ENCODE results near the gene REP15. TPM values are rescaled to one million over a fixed set of nuclear protein-coding genes. Genes with fewer than 3 reads are reported as not detected.

REP15 gene
- total RNA-seq, 1 donor from 2014 or later, result 1.6 TPM

DNA sequence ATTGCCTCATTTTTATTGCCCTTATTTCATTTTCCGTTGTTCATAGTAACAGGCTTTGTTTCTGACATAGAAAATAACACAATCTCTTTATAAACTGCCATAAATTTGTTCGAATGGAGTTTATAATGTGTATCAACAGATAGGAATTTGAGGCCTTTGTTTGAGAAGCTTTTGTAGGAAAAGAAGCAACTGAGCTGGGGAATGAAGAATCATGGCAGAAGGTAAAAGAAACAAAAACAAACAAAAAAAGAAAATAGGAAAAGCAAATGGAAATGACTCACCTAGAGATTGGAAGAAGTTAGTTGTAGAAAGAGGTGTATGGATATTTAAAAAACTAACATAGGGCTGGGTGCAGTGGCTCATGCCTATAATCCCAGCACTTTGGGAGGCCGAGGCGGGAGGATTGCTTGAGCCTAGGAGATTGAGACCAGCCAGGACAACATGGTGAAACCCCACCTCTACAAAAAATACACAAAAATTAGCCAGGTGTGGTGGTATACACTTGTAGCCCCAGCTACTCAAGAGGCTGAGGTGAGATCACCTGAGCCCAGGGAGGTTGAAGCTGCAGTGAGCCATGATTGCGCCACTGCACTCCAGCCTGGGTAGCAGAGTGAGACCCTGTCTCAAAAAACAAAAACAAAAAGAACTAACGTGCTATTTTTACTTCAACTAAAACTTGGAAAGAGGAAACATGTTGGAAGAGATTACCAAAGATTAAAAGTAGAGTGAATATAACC lies 523 bp upstream of the REP15 start:
- Mint-ChIP-seq H3K36me3 (ENCODE audit: unreplicated experiment) (no peaks in the 10 kb centered on the region), H3K4me1 (ENCODE audit: low read depth, unreplicated experiment) (peaks cover 7% of the 10 kb centered on the region), H3K4me3 (ENCODE audit: unreplicated experiment) (no peak overlapping the region), H3K27ac (ENCODE audit: unreplicated experiment) (no peak overlapping the region), H3K9me3 (ENCODE audit: unreplicated experiment) (peaks cover 3% of the 10 kb centered on the region), H3K27me3 (ENCODE audit: unreplicated experiment) (peaks cover 2% of the 10 kb centered on the region)
- TF ChIP-seq, protein P1, sequence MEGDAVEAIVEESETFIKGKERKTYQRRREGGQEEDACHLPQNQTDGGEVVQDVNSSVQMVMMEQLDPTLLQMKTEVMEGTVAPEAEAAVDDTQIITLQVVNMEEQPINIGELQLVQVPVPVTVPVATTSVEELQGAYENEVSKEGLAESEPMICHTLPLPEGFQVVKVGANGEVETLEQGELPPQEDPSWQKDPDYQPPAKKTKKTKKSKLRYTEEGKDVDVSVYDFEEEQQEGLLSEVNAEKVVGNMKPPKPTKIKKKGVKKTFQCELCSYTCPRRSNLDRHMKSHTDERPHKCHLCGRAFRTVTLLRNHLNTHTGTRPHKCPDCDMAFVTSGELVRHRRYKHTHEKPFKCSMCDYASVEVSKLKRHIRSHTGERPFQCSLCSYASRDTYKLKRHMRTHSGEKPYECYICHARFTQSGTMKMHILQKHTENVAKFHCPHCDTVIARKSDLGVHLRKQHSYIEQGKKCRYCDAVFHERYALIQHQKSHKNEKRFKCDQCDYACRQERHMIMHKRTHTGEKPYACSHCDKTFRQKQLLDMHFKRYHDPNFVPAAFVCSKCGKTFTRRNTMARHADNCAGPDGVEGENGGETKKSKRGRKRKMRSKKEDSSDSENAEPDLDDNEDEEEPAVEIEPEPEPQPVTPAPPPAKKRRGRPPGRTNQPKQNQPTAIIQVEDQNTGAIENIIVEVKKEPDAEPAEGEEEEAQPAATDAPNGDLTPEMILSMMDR (IDR thresholded peaks at IDR 0.05; ENCODE audit: partially characterized antibody, unreplicated experiment), result no peak
- DNase-seq, result no peak

DNA sequence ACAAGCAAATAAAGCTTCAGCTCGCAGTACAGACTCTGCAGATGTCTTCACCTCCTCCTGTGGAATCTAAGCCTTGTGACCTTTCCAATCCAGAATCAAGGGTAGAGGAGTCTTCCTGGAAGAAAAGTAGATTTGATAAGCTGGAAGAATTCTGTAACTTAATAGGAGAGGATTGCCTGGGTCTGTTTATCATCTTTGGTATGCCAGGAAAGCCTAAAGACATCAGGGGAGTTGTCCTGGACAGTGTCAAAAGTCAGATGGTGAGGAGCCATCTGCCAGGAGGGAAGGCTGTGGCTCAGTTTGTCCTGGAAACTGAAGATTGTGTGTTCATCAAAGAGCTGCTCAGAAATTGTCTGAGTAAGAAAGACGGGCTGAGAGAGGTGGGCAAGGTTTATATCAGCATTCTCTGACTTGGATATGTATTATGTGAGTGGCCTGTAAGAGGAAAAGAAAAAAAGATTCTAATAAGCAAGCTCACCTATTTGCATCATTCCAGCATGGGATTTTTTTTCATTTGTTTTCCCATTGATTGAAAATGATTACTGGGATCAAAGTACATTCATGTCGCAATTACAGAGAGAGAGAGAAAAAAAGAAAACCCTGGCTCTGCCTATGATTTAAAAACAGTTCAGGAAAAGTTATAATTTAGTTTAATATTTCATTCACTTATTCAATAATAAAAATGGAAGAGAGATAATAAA lies 767 bp downstream of the REP15 start:
- Mint-ChIP-seq H3K9me3 (ENCODE audit: unreplicated experiment) (peaks cover 5% of the 10 kb centered on the region), H3K4me1 (ENCODE audit: low read depth, unreplicated experiment) (peaks cover 7% of the 10 kb centered on the region), H3K36me3 (ENCODE audit: unreplicated experiment) (no peaks in the 10 kb centered on the region), H3K27ac (ENCODE audit: unreplicated experiment) (no peak overlapping the region), H3K4me3 (ENCODE audit: unreplicated experiment) (no peak overlapping the region), H3K27me3 (ENCODE audit: unreplicated experiment) (peaks cover 7% of the 10 kb centered on the region)
- TF ChIP-seq, protein P1 (IDR thresholded peaks at IDR 0.05; ENCODE audit: partially characterized antibody, unreplicated experiment), result no peak
- DNase-seq, result no peak

DNA sequence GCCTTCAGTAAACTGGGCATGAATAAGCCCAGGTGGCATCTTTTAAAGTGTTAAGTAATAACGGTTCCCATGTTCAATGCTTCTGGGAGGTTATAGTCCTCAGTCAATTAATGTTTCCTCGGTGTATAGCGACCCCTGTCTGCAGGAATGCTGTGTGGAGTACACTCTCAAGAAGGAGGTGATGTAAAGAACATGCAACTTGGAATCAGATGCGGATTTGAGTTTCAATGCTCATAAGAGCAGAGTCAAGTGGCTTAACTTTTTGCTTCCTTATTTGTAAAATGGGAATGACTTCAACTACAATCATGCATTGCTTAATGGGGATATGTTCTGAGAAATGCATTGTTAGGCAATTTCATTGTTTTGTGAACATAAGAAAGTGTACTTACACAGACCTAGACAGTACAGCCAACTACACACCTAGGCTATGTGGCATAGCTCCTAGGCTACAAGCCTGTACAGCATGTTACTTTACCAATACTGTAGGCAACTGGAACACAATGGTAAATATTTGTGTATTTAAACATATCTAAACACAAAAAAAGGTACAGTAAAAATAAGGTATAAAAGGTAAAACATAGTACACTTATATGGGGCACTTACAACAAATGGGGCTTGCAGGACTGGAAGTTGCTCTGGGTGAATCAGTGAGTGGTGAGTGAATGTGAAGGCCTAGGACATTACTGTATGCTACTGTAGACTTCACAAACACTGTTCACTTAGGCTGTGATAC lies 7.6 kb downstream of the REP15 start:
- H3K27ac Mint-ChIP-seq (ENCODE audit: unreplicated experiment), result no peak overlapping the region
- no peaks in the 10 kb centered on the region for H3K4me1 Mint-ChIP-seq (ENCODE audit: low read depth, unreplicated experiment)
- no peaks in the 10 kb centered on the region for H3K36me3 Mint-ChIP-seq (ENCODE audit: unreplicated experiment)
- DNase-seq, result peak; percentile 78
- H3K27me3 Mint-ChIP-seq (ENCODE audit: unreplicated experiment), result peaks cover 5% of the 10 kb centered on the region
- peaks cover 2% of the 10 kb centered on the region for H3K9me3 Mint-ChIP-seq (ENCODE audit: unreplicated experiment)
- H3K4me3 Mint-ChIP-seq (ENCODE audit: unreplicated experiment), result no peak overlapping the region
- TF ChIP-seq, protein P1 (IDR thresholded peaks at IDR 0.05; ENCODE audit: partially characterized antibody, unreplicated experiment), result peak; percentile 83

DNA sequence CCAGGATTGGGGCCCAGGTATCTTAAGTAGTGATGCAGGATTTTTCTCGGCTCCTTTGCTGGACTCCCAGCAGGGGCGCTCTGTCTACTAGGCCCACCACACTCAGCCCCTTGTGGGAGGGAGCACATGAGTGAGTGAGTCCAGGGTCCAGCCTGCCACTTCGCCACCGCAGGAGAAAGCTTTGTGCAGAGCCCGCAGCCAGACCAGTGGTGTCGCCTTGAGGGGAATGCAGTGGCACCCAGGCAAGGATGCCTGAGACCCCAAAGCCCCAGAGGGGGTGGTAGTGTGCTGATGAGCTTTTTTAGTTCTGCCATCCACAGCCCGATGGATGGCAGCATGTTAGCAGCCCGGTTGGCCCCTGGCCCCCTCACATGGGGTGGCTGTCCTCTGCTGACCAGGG lies 9.0 kb downstream of the REP15 start:
- Mint-ChIP-seq H3K36me3 (ENCODE audit: unreplicated experiment) (no peaks in the 10 kb centered on the region), H3K9me3 (ENCODE audit: unreplicated experiment) (peaks cover 2% of the 10 kb centered on the region), H3K27ac (ENCODE audit: unreplicated experiment) (no peak overlapping the region), H3K4me1 (ENCODE audit: low read depth, unreplicated experiment) (peaks cover under 1% of the 10 kb centered on the region), H3K27me3 (ENCODE audit: unreplicated experiment) (peaks cover 5% of the 10 kb centered on the region), H3K4me3 (ENCODE audit: unreplicated experiment) (no peak overlapping the region)
- TF ChIP-seq, protein P1 (IDR thresholded peaks at IDR 0.05; ENCODE audit: partially characterized antibody, unreplicated experiment), result no peak
- DNase-seq, result peak; percentile 20

All from glutamatergic neuron (in vitro differentiated cells).